Embryonic facial prominence (tissue), 1 donor: ENCODE measurements around the gene PPP4R1.
"Not testable (repeated sequence)": the region's sequence is repeated elsewhere in the genome, so short reads cannot be mapped to it uniquely, and the experiment has no call there.

Source experiments
- DNase-seq: peaks from one replicate; pipeline ENCODE4 v3.0.0-alpha.2; 2016; ENCODE audit errors: extremely low spot score

PPP4R1 gene, protein sequence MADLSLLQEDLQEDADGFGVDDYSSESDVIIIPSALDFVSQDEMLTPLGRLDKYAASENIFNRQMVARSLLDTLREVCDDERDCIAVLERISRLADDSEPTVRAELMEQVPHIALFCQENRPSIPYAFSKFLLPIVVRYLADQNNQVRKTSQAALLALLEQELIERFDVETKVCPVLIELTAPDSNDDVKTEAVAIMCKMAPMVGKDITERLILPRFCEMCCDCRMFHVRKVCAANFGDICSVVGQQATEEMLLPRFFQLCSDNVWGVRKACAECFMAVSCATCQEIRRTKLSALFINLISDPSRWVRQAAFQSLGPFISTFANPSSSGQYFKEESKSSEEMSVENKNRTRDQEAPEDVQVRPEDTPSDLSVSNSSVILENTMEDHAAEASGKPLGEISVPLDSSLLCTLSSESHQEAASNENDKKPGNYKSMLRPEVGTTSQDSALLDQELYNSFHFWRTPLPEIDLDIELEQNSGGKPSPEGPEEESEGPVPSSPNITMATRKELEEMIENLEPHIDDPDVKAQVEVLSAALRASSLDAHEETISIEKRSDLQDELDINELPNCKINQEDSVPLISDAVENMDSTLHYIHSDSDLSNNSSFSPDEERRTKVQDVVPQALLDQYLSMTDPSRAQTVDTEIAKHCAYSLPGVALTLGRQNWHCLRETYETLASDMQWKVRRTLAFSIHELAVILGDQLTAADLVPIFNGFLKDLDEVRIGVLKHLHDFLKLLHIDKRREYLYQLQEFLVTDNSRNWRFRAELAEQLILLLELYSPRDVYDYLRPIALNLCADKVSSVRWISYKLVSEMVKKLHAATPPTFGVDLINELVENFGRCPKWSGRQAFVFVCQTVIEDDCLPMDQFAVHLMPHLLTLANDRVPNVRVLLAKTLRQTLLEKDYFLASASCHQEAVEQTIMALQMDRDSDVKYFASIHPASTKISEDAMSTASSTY

DNA sequence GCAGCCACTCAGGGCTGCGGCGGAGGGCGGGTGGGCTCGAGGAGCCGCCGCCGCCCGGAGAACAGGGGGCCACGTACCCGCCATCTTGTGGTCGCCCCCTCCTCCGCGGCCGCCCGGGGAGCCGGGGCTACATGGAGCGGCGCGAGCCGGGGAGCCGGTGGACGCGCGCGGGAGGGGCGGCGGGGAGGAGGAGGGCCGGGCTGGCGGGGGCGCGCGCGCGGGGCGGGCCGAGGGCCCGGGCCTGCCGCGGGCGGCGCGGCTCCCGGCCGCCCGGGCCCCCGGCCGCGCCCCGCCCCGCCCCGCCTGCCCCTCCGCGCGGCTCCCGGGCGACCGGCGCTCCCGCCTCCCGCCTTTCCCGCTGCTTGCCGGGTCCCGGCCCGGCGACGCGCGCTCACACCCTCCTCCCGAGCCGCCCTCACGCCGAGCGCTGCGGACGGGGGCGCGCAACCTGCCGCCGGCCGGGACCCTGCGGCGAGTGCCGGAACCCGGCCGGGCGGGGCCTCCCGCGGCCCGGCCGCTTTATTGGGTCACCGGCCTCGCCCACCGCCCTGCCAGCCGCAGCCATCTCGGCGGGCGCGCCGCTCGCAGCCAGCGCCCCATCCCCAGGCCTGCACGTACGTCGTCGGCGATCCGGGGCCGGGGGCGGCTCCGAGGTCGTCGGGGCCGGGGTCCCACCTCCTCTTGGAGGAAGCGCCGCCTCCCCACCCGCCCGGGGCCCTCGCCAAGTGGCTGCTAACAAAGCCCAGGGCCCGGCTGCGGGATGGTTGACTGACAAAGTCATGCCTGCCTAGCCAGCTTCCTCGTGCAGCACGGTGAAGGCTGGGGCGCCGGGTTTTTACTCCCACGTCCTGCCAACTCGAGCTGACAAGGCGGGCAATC, at the start of gene PPP4R1:
Gene PPP4R1, minus strand, starts transcription at position 159 of the 879 bp plus-strand sequence. Its CDS starts 75 bp downstream, at position 84.
- peak; percentile 43 for DNase-seq

DNA sequence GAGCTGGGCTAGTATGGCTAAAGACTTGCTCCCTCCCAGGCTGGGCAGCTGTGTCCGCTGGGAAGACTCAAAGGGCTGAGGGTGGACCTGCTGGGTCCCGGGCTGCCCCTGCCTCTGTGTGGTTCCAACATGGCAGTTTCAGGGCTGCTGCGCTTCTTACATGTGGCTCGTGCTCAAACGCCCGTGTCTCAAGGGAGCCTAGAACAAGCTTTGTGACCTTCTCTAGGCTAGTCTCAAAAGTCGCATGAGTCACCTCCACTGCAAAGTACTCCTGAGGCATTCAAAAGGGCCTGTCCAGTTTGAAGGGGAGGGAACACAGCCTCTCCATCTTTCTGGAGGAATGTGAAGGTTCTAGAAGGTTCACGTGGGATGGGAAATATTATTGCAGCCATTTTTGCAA, 49.0 kb upstream of the PPP4R1 start:
- DNase-seq = no peak

DNA sequence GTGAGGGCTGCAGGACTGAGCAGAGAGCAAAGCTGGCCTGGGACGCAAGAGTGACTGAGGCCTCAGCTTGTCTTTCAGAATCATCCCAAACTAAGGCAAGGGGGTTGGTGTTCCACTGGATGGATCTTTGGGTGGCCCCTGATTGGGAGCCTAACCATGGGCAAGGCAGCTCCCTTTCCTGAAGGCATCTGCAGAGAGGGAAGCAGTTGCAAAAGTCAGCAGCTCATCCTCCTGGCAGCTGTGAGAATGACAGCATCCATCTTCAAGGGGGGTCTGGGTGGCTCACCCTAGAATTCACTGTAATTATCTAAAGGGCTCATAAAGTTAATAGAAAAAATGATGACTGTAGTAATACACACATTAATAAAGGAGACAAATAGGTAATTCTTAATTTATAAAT, 47.2 kb upstream of the PPP4R1 start:
- no peak for DNase-seq

DNA sequence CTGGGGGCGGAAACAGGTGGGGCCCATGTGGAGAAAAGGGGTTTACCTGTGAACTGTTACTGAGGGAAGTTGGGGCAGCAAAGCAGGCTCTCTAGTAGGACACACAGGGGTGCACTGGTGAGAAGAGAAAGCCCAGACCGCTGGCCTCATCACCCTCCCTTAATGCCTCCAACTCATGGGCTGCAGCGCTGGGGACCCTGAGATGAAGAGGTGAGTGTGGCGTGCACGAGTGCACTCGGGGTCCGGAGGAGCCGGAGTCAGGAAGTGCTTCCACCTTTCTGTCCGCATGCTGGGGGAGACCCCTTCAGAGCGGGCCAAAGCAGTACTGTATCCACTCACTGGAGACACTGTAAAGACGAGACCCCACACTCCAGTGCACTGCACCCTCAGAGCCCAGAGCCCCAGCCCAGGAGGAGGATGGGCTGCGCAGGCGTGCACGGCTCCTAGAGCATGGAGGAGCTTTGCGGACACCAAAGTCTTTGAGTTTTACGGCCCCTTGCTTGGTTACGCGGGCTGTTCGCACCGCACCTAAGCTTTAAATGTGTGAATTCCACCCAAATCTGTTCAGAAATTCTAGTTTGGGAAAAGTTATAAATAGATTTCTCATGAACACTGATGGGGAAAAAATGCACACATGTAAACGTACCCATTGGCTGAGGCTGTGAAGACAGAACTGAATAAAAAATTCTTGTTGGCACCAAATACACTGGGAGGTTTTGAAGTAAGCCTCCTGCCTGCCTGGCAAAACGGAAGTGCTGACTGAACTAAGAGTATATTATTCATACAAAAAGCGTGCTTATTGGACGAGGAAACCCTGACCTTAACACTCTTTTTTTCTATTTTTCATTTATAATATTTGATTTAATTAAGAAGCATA, 45.4 kb upstream of the PPP4R1 start:
- DNase-seq = no peak

DNA sequence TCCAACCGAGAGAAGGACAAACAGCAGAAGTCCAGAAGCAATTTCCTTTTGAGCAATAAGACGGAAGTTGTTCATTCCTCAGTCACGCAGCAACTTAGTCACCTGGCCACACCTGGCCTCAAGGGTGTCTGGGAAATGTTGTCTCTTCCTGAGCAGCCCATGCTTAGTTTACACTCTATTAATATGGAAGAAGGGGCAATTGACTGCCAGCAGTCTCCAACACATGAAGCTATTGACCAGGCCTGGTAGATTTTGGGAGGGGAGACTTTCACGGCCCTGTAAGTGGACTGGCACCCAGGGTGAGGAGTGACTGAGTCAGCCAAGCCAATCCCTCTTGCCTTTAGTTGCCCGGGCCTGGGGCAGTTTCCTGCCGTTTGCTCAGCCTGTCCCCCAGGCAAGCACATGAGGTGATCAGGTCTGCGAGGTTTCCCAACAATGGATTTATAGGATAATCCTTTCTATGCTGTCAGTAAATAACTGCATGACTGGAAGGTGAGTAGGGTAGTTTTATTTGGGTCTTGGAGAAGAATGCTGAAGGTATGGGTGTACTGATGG, 43.8 kb upstream of the PPP4R1 start:
- no peak for DNase-seq

DNA sequence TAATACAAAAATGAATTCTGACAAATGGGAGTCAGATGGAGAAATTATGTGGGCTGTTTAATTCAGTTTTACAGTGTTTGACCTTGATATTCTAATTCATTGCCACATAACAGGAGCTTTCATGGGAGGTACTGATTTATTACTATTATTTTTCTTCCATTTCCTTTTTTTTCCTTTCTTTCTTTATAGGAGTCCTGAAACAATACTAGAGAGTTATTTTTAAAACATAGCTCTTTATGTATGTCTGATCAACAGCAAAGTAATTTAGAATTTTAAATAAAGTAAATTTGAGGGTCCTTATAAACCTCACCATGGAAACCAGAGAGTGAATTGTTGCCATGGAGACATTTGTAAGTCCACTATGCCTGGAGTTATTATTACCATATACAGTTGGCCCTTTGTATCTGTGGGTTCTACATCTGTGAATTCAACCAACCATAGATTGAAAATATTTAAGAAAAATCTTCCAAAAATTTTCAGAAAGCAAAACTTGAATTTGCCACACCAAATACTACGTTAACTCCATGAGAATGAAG, 40.9 kb upstream of the PPP4R1 start:
- no peak for DNase-seq

DNA sequence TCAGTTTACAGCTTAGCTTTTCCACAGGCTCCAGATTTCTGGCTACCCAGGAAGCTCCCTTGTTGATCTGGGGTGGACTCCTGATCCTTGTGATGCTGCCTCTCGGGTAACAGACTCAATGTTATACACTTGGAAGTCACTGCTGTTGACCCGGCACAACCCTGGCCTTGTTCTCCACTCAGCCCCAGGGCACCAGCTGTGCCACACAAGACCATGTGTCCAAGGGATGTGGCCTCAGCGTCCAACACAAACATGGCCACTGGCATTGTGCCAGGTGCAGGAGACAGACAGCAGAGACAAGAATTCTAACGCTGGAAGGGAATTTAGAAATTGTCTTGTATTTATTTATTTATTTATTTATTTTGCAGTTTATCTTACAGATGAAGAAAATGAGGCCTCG, 39.0 kb upstream of the PPP4R1 start:
- no peak for DNase-seq

DNA sequence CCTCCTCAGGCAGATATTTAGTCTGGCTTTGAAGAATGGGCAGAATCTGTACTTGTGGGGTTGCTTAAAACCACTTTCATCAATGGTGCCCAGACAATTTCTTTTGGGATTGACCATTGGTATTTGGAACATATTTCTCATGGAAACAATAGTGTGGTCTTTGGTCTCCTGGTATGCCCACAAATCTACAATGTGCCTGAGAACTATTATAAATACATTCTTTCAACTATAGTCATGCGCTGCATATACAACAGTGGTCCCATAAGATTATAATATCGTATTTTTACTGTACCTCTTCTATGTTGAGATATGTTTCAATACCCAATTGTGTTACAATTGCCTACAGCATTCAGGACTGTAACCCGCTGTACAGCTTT, 34.8 kb upstream of the PPP4R1 start:
- no peak for DNase-seq

DNA sequence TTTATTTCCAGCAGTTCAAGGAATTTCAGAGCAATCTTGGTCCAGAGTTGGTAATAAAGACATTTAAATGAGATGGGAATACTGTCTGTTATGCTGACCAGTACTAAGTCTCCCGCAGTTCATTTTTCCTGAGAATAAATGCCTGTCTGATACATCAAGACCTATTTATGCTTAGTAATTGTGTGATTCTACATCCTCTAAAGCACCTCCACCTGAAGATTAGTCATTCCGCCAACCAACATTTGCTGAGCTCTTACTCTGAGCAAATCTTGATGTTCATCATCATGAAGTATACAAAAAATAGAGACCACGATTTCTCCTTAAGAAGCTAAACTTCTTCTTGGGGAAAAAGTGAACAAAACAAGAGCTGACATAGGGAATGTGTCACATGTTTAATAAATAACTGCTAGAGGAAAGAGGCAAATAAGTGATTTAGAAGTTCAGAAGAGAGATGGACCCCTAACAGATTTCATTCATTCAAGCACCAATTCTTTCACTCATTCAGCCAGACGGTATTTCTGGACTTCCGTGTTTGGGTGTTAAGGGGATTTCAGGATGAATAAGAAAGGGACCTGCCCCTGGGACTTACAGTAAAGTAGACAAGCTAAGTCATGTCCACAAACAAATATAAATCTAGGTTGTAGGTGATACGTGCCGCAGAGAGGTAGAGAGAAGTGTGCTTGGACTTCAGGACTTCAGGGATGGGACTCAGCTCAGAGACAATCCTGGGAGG, 34.2 kb upstream of the PPP4R1 start:
- no peak for DNase-seq

DNA sequence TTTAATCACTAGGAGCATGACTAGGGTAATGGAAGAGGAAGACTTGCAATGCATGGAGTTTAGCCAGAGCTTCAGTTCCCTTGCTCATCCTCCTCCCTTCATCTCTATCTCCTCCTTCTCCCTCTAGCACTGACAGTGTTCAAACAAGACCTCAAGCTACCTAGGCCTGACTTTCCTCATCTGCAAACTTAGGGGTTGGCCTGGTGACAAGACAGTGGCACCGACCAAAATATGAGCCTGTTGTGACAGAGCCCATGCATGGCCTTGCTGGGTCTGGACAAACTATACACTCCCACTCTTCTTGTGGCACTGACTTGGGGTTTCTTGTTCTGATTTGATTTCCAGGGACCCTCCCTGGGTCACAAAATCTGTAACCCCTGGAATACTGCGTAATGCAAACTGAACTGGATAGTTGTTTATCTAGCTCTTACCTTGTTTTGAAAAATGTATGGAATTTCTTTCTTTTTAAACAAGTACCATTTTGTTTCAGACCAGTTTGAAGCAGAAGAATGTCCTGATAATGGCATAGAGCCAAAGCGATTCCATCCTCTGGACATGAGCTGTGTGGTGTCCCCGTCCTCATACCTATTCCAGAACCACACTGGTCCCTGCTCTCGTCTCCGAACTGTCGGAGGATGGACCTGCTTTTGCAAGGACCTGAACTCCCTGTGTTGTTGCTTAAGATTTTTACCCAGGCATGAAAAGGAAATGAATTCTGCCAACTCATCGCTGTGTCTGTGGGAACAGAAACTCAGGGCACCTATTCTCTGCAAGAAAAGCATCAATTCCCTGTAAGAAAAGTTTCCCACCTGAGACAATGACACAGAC, 33.4 kb upstream of the PPP4R1 start:
- DNase-seq = no peak

DNA sequence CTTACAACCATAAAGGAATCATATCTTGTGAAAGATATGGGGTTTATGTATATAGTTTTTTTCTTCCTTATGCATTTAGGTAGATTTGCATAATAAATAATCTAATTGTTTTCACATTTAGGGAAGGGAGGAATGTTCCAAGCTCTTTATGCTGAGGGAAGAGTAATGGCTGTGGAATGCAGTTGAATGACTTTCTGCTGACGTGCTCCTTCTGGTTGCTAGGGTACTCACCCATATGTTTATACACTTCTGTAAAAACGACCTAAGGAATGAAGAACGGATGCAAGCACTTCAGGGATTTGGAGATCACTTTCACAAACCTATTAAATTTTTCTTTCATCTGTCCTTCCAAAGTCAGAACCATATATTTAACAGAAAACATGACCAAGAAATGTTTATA, 29.2 kb upstream of the PPP4R1 start:
- DNase-seq = peak; percentile 98

DNA sequence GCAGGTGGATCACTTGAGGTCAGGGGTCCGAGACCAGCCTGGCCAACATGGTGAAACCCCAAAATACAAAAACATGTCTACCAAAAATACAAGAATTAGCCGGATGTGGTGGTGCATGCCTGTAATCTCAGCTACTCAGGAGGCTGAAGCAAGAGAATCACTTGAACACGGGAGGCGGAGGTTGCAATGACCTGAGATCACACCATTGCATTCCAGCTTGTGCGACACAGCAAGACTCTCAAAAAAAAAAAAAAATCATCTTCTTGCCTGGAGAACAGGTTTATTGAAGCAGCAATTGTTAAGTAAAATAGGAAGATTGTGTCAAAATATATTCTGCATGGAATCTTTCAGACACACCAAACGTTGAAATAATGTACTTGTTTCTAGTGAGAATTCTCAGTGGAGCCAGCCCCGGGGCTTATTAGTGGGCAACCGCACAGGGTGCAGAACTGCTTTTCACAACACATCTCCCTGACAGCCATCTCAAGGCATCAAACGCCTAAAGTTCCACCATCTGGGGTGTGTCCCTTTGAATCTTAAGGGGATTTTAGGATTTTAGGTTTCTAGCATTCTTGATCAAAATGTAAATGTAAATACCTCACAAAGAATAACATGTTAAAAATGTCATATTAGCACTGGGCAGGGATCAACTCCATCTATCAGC, 28.6 kb upstream of the PPP4R1 start:
- no peak for DNase-seq

DNA sequence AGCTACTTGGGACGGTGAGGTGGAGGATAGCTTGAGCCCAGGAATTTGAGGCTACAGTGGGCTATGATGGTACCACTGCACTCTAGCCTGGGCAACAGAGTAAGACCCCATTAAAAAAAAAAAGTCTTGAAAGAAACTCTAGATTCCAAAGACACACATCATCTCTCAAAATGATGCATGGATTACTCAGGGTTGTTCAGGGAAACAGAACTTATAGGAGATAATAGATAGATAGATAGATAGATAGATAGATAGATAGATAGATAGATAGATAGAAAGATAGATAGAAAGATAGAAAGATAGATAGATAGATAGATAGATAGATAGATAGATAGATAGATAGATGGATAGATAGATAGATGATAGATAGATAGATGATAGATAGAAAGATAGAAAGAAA, 26.7 kb upstream of the PPP4R1 start:
- not testable (repeated sequence) for DNase-seq

DNA sequence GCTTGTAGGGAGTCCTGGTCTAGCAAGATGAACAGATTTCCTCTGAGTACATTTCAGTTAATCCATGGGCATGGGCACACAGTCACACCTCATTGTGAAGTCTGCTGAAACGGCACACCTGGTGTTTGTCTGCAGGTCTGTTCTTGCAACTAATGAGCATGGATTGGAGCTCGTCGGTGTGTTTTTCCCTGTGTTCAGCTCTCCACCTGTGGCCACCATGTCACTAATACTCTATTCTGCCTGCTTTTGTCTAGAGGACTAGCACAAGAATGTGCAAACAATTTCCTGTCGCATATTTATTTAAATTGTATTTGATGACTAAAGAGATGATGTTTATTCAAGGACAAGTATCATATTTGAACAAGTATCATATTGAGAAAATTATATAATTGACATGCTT, 24.5 kb upstream of the PPP4R1 start:
- DNase-seq = no peak

DNA sequence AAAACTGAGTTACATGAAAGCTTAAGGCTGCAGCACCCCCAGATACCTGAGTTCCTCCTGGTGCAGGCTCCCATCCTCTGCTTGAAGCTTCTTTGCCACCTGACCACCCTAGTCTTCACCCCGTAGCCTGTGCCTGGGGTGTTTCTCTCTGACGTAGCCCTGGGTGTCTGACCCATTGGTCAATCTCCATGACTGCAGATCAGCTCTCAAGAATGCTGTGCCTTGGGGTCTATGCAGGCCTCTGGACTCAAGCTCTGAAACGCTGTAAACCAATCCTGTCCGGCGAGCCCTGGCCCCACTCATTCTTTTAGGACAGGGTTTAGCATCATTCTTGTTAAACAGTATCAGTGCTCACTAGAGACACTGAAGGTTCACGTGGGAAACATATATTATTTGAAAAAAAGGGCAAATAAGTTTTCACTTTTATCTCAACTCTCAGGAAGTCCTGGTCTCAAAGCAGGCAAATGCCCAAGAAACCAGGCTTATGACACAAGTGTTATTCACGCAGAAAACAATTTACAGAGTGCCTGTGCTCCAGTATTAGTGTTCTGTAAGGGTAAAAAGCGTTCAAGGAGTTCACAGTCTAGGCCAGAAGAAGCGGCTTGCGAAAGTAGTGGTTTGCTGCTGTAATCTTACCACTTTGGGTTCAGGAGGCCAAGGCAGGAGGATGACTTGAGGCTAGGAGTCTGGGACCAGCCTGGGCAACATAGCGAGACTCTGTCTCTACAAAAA, 22.8 kb upstream of the PPP4R1 start:
- DNase-seq = no peak

DNA sequence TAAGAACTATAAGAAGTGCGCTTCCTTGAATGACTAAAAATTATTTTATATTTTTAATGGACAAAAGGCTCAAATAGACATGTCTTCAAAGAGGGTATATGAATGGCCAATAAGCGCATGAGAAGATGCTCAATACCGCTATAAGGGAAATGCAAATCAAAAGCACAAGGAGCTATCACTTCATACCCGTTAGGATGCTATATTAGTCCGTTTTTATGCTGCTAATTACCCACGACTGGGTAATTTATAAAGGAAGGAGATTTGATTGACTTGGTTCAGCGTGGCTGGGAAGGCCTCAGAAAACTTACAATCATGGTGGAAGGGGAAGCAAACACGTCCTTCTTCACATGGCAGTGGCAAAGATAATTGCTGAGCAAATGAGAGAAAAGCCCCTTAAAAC, 20.5 kb upstream of the PPP4R1 start:
- no peak for DNase-seq

DNA sequence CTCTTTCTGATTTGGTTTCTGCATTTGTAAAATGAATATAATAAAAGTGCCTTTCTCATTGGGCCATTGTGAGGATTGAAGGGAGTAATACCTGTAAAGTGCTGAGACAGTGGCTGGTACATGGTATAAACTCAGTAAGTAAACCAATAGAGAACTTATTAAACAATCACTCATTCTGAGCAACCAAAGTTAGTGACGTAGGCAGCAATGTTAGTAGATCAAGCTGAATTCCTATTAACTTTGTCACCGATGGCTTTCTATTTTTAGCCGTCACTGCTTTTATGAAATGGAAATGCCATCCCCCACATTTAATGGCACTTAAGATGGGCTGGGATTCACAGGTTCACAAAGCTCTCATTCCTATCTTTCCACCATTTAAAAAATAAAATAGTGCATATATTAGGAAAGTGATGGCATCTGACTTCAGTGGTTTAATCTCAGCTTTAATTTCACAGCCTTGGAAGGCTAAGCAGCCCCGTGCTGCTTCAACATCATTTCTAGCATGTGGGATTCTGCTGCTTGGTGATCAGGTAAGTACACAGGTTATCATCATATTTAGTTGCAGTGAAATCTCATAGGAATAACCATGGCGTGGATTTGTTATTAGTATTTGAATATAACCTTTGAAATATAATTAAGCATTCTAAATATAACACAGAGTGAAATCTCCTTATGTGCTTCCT, 17.6 kb upstream of the PPP4R1 start:
- DNase-seq = no peak
